Measurements from ENCODE around the gene PPIF. TPM values are rescaled to one million over a fixed set of nuclear protein-coding genes. Genes with fewer than 3 reads are reported as not detected.

Gene PPIF
- total and polyA plus RNA-seq, 2 donors (not counting 3 experiments of a cell fraction or from before 2014, with no cell fraction given) = 50.7 to 51.2 TPM

- Histone ChIP-seq H3K27ac (ENCODE audit: insufficient read depth, low read depth, low read length) (no peak overlapping the region), H3K4me3 (replicated peaks in 1 of 3; ENCODE audit: insufficient read depth in 1 of 3, low read depth in 1 of 3, low read length in 3 of 3) (no peak overlapping the region), H3K9me1 (replicated peaks; ENCODE audit: control insufficient read depth, extremely low read depth, insufficient read depth, low read length) (no peaks in the 10 kb centered on the region), H3K36me3 (ENCODE audit: control insufficient read depth in 2 of 2, extremely low read depth in 1 of 2, insufficient read depth in 2 of 2, low read length in 2 of 2) (peaks cover 3 to 8% of the 10 kb centered on the region in 2 experiments), H3K27me3 (ENCODE audit: control insufficient read depth in 2 of 2, insufficient read depth in 2 of 2, low read length in 2 of 2) (no peaks in the 10 kb centered on the region), H3K9ac (replicated peaks; ENCODE audit: extremely low read depth, insufficient read depth, low read length) (no peak overlapping the region), H2AFZ (ENCODE audit: low read depth, low read length) (no peak overlapping the region), H3K4me2 (ENCODE audit: insufficient read depth, low read length) (no peak overlapping the region), H3K4me1 (ENCODE audit: control insufficient read depth, extremely low read depth, insufficient read depth, low read length) (peaks cover 11% of the 10 kb centered on the region), H3K79me2 (ENCODE audit: control insufficient read depth, insufficient read depth, low read length) (no peaks in the 10 kb centered on the region), H4K20me1 (replicated peaks; ENCODE audit: control insufficient read depth, extremely low read depth, insufficient read depth, low read length) (no peaks in the 10 kb centered on the region), H3K9me3 (replicated peaks; ENCODE audit: control insufficient read depth, insufficient read depth, low read length) (no peaks in the 10 kb centered on the region)
- ChIA-PET CTCF (interaction anchor here (1.4 kb wide), 1 partner anchor 26 kb away, joined by 4 read pairs; no protein-coding TSS in a partner anchor), POLR2A (no interaction called here)
- TF ChIP-seq CTCF (IDR thresholded peaks at IDR 0.05; ENCODE audit: extremely low read depth in 1 of 2, insufficient read depth in 1 of 2, low read depth in 1 of 2, low read length in 2 of 2) (no peak), MYC (IDR thresholded peaks at IDR 0.05; ENCODE audit: low read depth, low read length) (no peak), FOS (IDR thresholded peaks at IDR 0.05; ENCODE audit: borderline replicate concordance, insufficient read depth, low read length) (no peak), EZH2 (IDR thresholded peaks at IDR 0.05; ENCODE audit: borderline replicate concordance, low read depth, low read length, severe bottlenecking) (no peak), POLR2A (IDR thresholded peaks at IDR 0.05; ENCODE audit: low read depth, low read length) (no peak), JUN (IDR thresholded peaks at IDR 0.05; ENCODE audit: borderline replicate concordance, insufficient read depth, insufficient read length, low read depth) (no peak), GATA2 (IDR thresholded peaks at IDR 0.05; ENCODE audit: insufficient read depth, insufficient read length, low read depth, low read length) (no peak), POLR2AphosphoS5 (IDR thresholded peaks at IDR 0.05; ENCODE audit: insufficient read depth, low read depth, low read length) (no peak), MAX (IDR thresholded peaks at IDR 0.05; ENCODE audit: insufficient read depth, insufficient read length) (no peak)
- FAIRE-seq (no peak), DNase-seq (ENCODE audit: low read depth, low spot score) (no peak)
- dilution Hi-C loops (cut with MboI; ENCODE audit: extremely low pct_ligation_motif_present, low sequenced_read_pairs) (no loop called here), intact Hi-C loops (cut with micrococcal nuclease) (no loop called here)
- no TSS peak for BruUV-seq (replicated peaks)
Observed at GRCh38 chr10:79318369-79318768, 28.9 kb upstream of the PPIF start.
